ENCODE data around the gene FRMD7.

GRCh38 chrX:132043977-132044376 lies 83.8 kb downstream of the FRMD7 start:
- TF ChIP-seq, protein P1, sequence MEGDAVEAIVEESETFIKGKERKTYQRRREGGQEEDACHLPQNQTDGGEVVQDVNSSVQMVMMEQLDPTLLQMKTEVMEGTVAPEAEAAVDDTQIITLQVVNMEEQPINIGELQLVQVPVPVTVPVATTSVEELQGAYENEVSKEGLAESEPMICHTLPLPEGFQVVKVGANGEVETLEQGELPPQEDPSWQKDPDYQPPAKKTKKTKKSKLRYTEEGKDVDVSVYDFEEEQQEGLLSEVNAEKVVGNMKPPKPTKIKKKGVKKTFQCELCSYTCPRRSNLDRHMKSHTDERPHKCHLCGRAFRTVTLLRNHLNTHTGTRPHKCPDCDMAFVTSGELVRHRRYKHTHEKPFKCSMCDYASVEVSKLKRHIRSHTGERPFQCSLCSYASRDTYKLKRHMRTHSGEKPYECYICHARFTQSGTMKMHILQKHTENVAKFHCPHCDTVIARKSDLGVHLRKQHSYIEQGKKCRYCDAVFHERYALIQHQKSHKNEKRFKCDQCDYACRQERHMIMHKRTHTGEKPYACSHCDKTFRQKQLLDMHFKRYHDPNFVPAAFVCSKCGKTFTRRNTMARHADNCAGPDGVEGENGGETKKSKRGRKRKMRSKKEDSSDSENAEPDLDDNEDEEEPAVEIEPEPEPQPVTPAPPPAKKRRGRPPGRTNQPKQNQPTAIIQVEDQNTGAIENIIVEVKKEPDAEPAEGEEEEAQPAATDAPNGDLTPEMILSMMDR (conservative IDR thresholded peaks at IDR 0.05; ENCODE audit: low read depth, low read length), result no peak
- no peak for TF ChIP-seq EZH2 (IDR thresholded peaks at IDR 0.05; ENCODE audit: borderline replicate concordance, low read depth, low read length, poor library complexity, severe bottlenecking)

All from A673 (cell line).